Ishikawa (cell line): Measurements from ENCODE around the gene KRT84.

Source experiments
- CEBPB ChIP-seq: IDR thresholded peaks from 2 replicates; pipeline ENCODE4 v1.6.1; 2012
- CREB1 ChIP-seq: IDR thresholded peaks from 2 replicates; pipeline ENCODE4 v1.6.1; 2012; ENCODE audit warnings: low read depth
- EGR1 ChIP-seq: IDR thresholded peaks from 2 replicates; pipeline ENCODE4 v1.6.1; 2012
- EP300 ChIP-seq: IDR thresholded peaks from 2 replicates; pipeline ENCODE4 v1.6.1; 2012; ENCODE audit warnings: borderline replicate concordance
- FOXM1 ChIP-seq: IDR thresholded peaks from 2 replicates; pipeline ENCODE4 v1.6.1; 2012; ENCODE audit warnings: low read depth, borderline replicate concordance
- NFIC ChIP-seq: IDR thresholded peaks from 2 replicates; pipeline ENCODE4 v1.6.1; 2012
- RAD21 ChIP-seq: IDR thresholded peaks from 2 replicates; pipeline ENCODE4 v1.6.1; 2012; ENCODE audit warnings: low read depth
- REST ChIP-seq: IDR thresholded peaks from 2 replicates; pipeline ENCODE4 v1.6.1; 2012; ENCODE audit warnings: low read depth, mild to moderate bottlenecking
- TAF1 ChIP-seq: IDR thresholded peaks from 2 replicates; pipeline ENCODE4 v1.6.1; 2012; ENCODE audit warnings: low read depth, mild to moderate bottlenecking
- TCF12 ChIP-seq: IDR thresholded peaks from 2 replicates; pipeline ENCODE4 v1.6.1; 2012; ENCODE audit warnings: low read depth
- TEAD4 ChIP-seq: IDR thresholded peaks from 2 replicates; pipeline ENCODE4 v1.6.1; 2012
- YY1 ChIP-seq: IDR thresholded peaks from 2 replicates; pipeline ENCODE4 v1.6.1; 2012; ENCODE audit warnings: low read depth
- ZBTB7A ChIP-seq: IDR thresholded peaks from 2 replicates; pipeline ENCODE4 v1.6.1; 2012; ENCODE audit warnings: low read depth
- TF ChIP-seq, protein P1 (sequence below): IDR thresholded peaks from 2 replicates; pipeline ENCODE4 v1.6.1; 2012
- TF ChIP-seq, protein P2 (sequence below): IDR thresholded peaks from 2 replicates; pipeline ENCODE4 v1.6.1; 2012

Gene KRT84

GRCh38 chr12:52353766-52354165 is 31.7 kb downstream of the KRT84 start:
- TF ChIP-seq EGR1 (no peak), TCF12 (no peak), NFIC (no peak), FOXM1 (no peak), EP300 (no peak), YY1 (no peak), REST (no peak)
- TF ChIP-seq, protein P1, sequence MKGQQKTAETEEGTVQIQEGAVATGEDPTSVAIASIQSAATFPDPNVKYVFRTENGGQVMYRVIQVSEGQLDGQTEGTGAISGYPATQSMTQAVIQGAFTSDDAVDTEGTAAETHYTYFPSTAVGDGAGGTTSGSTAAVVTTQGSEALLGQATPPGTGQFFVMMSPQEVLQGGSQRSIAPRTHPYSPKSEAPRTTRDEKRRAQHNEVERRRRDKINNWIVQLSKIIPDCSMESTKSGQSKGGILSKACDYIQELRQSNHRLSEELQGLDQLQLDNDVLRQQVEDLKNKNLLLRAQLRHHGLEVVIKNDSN = no peak
- TF ChIP-seq, protein P2, sequence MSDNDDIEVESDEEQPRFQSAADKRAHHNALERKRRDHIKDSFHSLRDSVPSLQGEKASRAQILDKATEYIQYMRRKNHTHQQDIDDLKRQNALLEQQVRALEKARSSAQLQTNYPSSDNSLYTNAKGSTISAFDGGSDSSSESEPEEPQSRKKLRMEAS = no peak

DNA sequence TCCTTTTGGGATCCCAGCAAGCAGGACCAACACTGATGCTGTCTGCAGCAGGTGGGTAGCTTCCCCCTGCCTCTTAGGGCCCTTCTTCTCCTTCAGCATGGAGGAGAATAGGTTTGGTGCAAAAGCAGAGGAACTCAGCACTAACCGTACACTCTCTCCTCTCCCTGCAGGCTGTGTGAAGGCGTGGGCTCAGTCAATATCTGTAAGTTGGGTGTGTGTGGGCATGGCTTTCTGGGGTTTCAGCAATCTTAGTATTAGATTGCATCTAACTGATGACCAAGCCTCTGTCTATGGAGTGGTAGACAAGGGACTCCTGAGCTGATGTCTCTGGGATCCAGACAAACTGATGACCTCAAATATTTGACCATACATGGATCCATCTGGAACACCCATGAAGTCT is 32.5 kb downstream of the KRT84 start:
- no peak for TF ChIP-seq EP300
- no peak for TF ChIP-seq YY1
- no peak for TF ChIP-seq CEBPB
- no peak for TF ChIP-seq FOXM1
- no peak for TF ChIP-seq NFIC
- TF ChIP-seq, protein P1 = no peak

GRCh38 chr12:52351196-52352059 is 34.0 kb downstream of the KRT84 start:
- TF ChIP-seq, protein P2 = no peak
- no peak for TF ChIP-seq TAF1
- no peak for TF ChIP-seq TEAD4
- no peak for TF ChIP-seq EGR1
- TF ChIP-seq TCF12 = no peak
- TF ChIP-seq EP300 = no peak
- no peak for TF ChIP-seq ZBTB7A
- no peak for TF ChIP-seq FOXM1
- TF ChIP-seq RAD21 = no peak
- no peak for TF ChIP-seq REST
- TF ChIP-seq YY1 = no peak
- no peak for TF ChIP-seq CREB1

GRCh38 chr12:52350786-52351185 is 34.7 kb downstream of the KRT84 start:
- TF ChIP-seq REST (no peak), TCF12 (no peak), CREB1 (no peak), ZBTB7A (no peak)
- TF ChIP-seq, protein P1 = no peak
